ENCODE measurements around the gene LAMA2.

DNA sequence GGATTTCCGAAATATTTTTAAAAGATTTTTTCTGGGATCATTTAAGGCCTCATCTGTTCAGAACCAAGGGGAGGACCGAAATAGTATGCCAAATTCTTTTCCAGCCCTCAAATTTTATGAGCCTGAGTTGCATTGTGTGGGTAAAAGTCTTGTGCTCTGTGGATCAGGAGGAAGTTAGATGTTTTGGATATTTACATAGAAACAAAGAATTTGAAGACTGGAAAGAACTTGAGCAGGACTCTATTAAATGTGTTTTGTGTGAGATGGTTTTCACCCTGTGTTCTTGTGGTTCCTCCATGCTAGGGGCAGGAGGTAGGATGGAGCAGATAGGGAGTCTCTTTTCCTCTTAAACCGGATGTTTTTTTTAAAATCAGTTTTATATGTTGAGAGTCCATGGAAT is 329.1 kb downstream of the LAMA2 start:
- TF ChIP-seq, protein P1, sequence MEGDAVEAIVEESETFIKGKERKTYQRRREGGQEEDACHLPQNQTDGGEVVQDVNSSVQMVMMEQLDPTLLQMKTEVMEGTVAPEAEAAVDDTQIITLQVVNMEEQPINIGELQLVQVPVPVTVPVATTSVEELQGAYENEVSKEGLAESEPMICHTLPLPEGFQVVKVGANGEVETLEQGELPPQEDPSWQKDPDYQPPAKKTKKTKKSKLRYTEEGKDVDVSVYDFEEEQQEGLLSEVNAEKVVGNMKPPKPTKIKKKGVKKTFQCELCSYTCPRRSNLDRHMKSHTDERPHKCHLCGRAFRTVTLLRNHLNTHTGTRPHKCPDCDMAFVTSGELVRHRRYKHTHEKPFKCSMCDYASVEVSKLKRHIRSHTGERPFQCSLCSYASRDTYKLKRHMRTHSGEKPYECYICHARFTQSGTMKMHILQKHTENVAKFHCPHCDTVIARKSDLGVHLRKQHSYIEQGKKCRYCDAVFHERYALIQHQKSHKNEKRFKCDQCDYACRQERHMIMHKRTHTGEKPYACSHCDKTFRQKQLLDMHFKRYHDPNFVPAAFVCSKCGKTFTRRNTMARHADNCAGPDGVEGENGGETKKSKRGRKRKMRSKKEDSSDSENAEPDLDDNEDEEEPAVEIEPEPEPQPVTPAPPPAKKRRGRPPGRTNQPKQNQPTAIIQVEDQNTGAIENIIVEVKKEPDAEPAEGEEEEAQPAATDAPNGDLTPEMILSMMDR (IDR thresholded peaks at IDR 0.05; ENCODE audit: low read length) = no peak
- TF ChIP-seq EZH2 (optimal IDR thresholded peaks at IDR 0.05; ENCODE audit: low read depth, low read length) (no peak), EZH2phosphoT487 (IDR thresholded peaks at IDR 0.05; ENCODE audit: low read length) (no peak)
